Trophoblast cell (in vitro differentiated cells and primary cell): ENCODE data around the gene NDUFA7.

Experiments
- DNase-seq, 2 donors: peaks; one replicate each; pipeline ENCODE4 v3.0.0-alpha.2; 2016
- H2AFZ ChIP-seq: 2 replicates; pipeline ENCODE4 v1.6.1; 2013; ENCODE audit warnings: low read length, moderate library complexity, mild to moderate bottlenecking; ENCODE audit not compliant: insufficient read depth, poor library complexity
- H2AK5ac ChIP-seq: 2 replicates; pipeline ENCODE4 v1.6.1; 2013; ENCODE audit warnings: mild to moderate bottlenecking, low read length
- H2BK120ac ChIP-seq: 2 replicates; pipeline ENCODE4 v1.6.1; 2013; ENCODE audit warnings: low read length, mild to moderate bottlenecking, moderate library complexity; ENCODE audit not compliant: insufficient read depth, poor library complexity
- H2BK12ac ChIP-seq: 2 replicates; pipeline ENCODE4 v1.6.1; 2013; ENCODE audit warnings: mild to moderate bottlenecking, low read length, moderate library complexity
- H2BK5ac ChIP-seq: 2 replicates; pipeline ENCODE4 v1.6.1; 2013; ENCODE audit warnings: low read length, low read depth, moderate library complexity, mild to moderate bottlenecking; ENCODE audit not compliant: poor library complexity
- H3K14ac ChIP-seq: 2 replicates; pipeline ENCODE4 v1.6.1; 2013; ENCODE audit warnings: mild to moderate bottlenecking, low read length
- H3K18ac ChIP-seq: 2 replicates; pipeline ENCODE4 v1.6.1; 2013; ENCODE audit warnings: mild to moderate bottlenecking, low read length
- H3K23ac ChIP-seq: 2 replicates; pipeline ENCODE4 v1.6.1; 2013; ENCODE audit warnings: low read length
- H3K27ac ChIP-seq: 2 replicates; pipeline ENCODE4 v1.5.1; 2013; ENCODE audit warnings: low read depth, mild to moderate bottlenecking, inconsistent platforms, low read length, moderate library complexity
- H3K27me3 ChIP-seq: 2 replicates; pipeline ENCODE4 v1.6.1; 2013; ENCODE audit warnings: inconsistent platforms, mild to moderate bottlenecking, low read length, moderate library complexity; ENCODE audit not compliant: insufficient read depth
- H3K36me3 ChIP-seq, 2 experiments: 1 replicate in 1 of 2; 2 replicates in 1 of 2; pipeline ENCODE4 v1.6.1; 2013; ENCODE audit warnings: low read length in 2 of 2, mild to moderate bottlenecking in 2 of 2, moderate library complexity in 1 of 2; ENCODE audit not compliant: insufficient read depth in 2 of 2, control insufficient read depth in 1 of 2
- H3K4ac ChIP-seq: 2 replicates; pipeline ENCODE4 v1.6.1; 2013; ENCODE audit warnings: low read depth, mild to moderate bottlenecking, low read length, moderate library complexity
- H3K4me1 ChIP-seq, 2 experiments: 1 replicate in 1 of 2; 2 replicates in 1 of 2; pipeline ENCODE4 v1.6.1; 2013; ENCODE audit warnings: low read length in 2 of 2, mild to moderate bottlenecking in 2 of 2, moderate library complexity in 1 of 2; ENCODE audit not compliant: insufficient read depth in 2 of 2, control insufficient read depth in 1 of 2
- H3K4me2 ChIP-seq: 2 replicates; pipeline ENCODE4 v1.6.1; 2013; ENCODE audit warnings: inconsistent platforms, mild to moderate bottlenecking, low read length, moderate library complexity
- H3K4me3 ChIP-seq: 2 replicates; pipeline ENCODE4 v1.5.1; 2013; ENCODE audit warnings: mild to moderate bottlenecking, low read depth, low read length, inconsistent platforms
- H3K79me1 ChIP-seq: one replicate; pipeline ENCODE4 v1.6.1; 2013; ENCODE audit warnings: low read length
- H3K79me2 ChIP-seq: 2 replicates; pipeline ENCODE4 v1.6.1; 2013; ENCODE audit warnings: low read length, mild to moderate bottlenecking; ENCODE audit not compliant: control insufficient read depth, insufficient read depth, poor library complexity
- H3K9ac ChIP-seq: 2 replicates; pipeline ENCODE4 v1.6.1; 2013; ENCODE audit warnings: mild to moderate bottlenecking, low read length
- H3K9me3 ChIP-seq: 2 replicates; pipeline ENCODE4 v1.6.1; 2013; ENCODE audit warnings: low read depth, mild to moderate bottlenecking, control low read depth, inconsistent platforms, low read length; ENCODE audit not compliant: insufficient read depth
- H4K12ac ChIP-seq: 2 replicates; pipeline ENCODE4 v1.6.1; 2013; ENCODE audit warnings: low read depth, mild to moderate bottlenecking, low read length, moderate library complexity
- H4K8ac ChIP-seq: 2 replicates; pipeline ENCODE4 v1.6.1; 2013; ENCODE audit warnings: low read depth, mild to moderate bottlenecking, low read length, moderate library complexity
- H4K91ac ChIP-seq: one replicate; pipeline ENCODE4 v1.6.1; 2013; ENCODE audit warnings: low read depth, mild to moderate bottlenecking, low read length, moderate library complexity
- WGBS: extraction: QIAGEN DNeasy Blood & Tissue Kit; methylation state at CpG from one replicate; pipeline ENCODE4 v1.1.7; 2013; ENCODE audit warnings: missing lambda C conversion rate; ENCODE audit not compliant: insufficient read length, insufficient coverage; ENCODE audit errors: extremely low coverage; 5-methylcytosine and 5-hydroxymethylcytosine counted together

NDUFA7 gene

GRCh38 chr19:8366961-8367326 is 45.8 kb upstream of the NDUFA7 start:
- Histone ChIP-seq H3K27ac (peak overlapping the region; percentile 2), H2AFZ (no peak overlapping the region), H3K79me2 (peaks cover 3% of the 10 kb centered on the region), H3K23ac (no peak overlapping the region), H3K4me2 (peak overlapping the region; percentile 25), H3K36me3 (peaks cover 0 to 4% of the 10 kb centered on the region in 2 experiments), H3K4me1 (peaks cover 23 to 27% of the 10 kb centered on the region in 2 experiments), H4K8ac (peak overlapping the region; percentile 14), H3K14ac (peak overlapping the region; percentile 49), H2BK12ac (peak overlapping the region; percentile 67), H3K27me3 (peaks cover 6% of the 10 kb centered on the region), H3K9me3 (peaks cover 12% of the 10 kb centered on the region), H3K4ac (peak overlapping the region; percentile 18), H3K9ac (no peak overlapping the region), H3K79me1 (peaks cover 10% of the 10 kb centered on the region), H4K12ac (no peak overlapping the region), H3K18ac (peak overlapping the region; percentile 43), H2BK120ac (peak overlapping the region; percentile 25), H2AK5ac (peak overlapping the region; percentile 36), H3K4me3 (no peak overlapping the region), H2BK5ac (peak overlapping the region; percentile 15), H4K91ac (peak overlapping the region; percentile 65)
- no CpG with 5 or more reads among the region's 13 CpGs for WGBS
- DNase-seq, result peak in 1 of 2 donors; percentile 50

DNA sequence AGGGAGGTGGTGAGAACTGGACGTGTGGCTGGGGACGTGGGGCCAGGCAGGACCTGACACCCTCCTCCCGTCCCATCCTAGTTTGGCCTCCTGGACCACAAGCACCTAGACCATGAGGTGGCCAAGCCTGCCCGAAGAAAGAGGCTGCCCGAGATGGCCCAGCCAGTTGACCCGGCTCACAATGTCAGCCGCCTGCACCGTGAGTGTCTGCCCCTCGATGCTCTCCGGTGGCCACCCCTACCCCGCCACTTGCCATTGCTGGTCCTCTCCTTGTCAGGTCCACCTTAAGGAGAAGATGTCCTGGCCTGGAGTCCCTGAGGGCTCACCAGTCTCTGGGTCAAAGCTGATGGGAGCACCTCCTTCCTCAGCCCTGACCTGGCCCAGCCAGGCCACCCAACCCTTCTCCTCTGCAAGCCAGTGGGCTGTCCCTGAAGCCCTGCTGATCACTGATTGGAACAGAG is 45.0 kb upstream of the NDUFA7 start:
- no peak overlapping the region for H2BK5ac ChIP-seq
- no peak overlapping the region for H3K27ac ChIP-seq
- no peak overlapping the region for H2AFZ ChIP-seq
- no peak overlapping the region for H3K18ac ChIP-seq
- H3K23ac ChIP-seq, result no peak overlapping the region
- peak overlapping the region; percentile 21 for H2BK12ac ChIP-seq
- no peak overlapping the region for H4K12ac ChIP-seq
- H3K4me3 ChIP-seq, result no peak overlapping the region
- peaks cover 0 to under 1% of the 10 kb centered on the region in 2 experiments for H3K36me3 ChIP-seq
- DNase-seq, result peak in 1 of 2 donors; percentile 37
- H4K91ac ChIP-seq, result peak overlapping the region; percentile 3
- H3K27me3 ChIP-seq, result peaks cover 6% of the 10 kb centered on the region
- H2BK120ac ChIP-seq, result no peak overlapping the region
- H3K79me2 ChIP-seq, result peaks cover 3% of the 10 kb centered on the region
- H3K4ac ChIP-seq, result no peak overlapping the region
- no peak overlapping the region for H3K14ac ChIP-seq
- no peak overlapping the region for H3K4me2 ChIP-seq
- peaks cover 10% of the 10 kb centered on the region for H3K79me1 ChIP-seq
- WGBS, result no CpG with 5 or more reads among the region's 11 CpGs
- H3K9ac ChIP-seq, result no peak overlapping the region
- peaks cover 12% of the 10 kb centered on the region for H3K9me3 ChIP-seq
- H3K4me1 ChIP-seq, result peaks cover 21 to 27% of the 10 kb centered on the region in 2 experiments
- H2AK5ac ChIP-seq, result peak overlapping the region; percentile 45
- H4K8ac ChIP-seq, result no peak overlapping the region

DNA sequence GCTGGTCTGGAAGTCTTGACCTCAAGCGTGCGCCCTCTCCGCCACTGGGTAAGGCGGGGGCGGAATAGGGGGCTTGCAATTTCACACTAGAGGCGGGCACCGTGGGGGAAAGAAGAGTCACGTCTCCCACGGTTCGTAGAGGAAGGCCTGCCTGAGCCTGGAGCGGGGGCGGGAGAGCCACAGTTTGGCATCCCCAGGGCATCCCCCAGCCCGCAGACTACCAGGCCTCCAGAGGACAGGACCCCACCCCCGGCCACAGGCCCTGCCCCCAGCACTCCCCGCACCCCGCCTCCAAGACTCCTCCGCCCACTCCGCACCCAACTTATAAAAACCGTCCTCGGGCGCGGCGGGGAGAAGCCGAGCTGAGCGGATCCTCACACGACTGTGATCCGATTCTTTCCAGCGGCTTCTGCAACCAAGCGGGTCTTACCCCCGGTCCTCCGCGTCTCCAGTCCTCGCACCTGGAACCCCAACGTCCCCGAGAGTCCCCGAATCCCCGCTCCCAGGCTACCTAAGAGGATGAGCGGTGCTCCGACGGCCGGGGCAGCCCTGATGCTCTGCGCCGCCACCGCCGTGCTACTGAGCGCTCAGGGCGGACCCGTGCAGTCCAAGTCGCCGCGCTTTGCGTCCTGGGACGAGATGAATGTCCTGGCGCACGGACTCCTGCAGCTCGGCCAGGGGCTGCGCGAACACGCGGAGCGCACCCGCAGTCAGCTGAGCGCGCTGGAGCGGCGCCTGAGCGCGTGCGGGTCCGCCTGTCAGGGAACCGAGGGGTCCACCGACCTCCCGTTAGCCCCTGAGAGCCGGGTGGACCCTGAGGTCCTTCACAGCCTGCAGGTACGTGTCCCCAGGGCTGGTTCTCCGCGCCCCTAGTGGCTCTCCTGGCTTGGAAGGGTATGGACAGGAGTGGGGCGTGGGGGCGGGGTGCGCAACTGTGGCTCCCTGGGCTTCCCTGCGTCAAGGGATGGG is 42.9 kb upstream of the NDUFA7 start, which contains the start of gene ANGPTL4:
ANGPTL4 (plus strand) TSS at position 353 of the 969 bp plus-strand sequence; CDS start at position 520, 167 bp downstream.
- Histone ChIP-seq H3K4me3 (peak within 1 kb of the TSS; percentile 48), H3K9ac (no peak within 1 kb of the TSS), H2BK5ac (no peak within 1 kb of the TSS), H3K79me1 (peaks cover 10% of the 10 kb centered on the region), H3K27me3 (peaks cover 6% of the 10 kb centered on the region), H3K4me1 (peaks cover 20 to 26% of the 10 kb centered on the region in 2 experiments), H4K91ac (no peak within 1 kb of the TSS), H3K18ac (no peak within 1 kb of the TSS), H2AK5ac (no peak within 1 kb of the TSS), H4K8ac (peak within 1 kb of the TSS; percentile 25), H3K23ac (no peak within 1 kb of the TSS), H3K27ac (no peak within 1 kb of the TSS), H3K36me3 (no peaks in the 10 kb centered on the region), H3K79me2 (peaks cover 3% of the 10 kb centered on the region), H4K12ac (no peak within 1 kb of the TSS), H3K9me3 (peaks cover 13% of the 10 kb centered on the region), H3K4ac (no peak within 1 kb of the TSS), H3K4me2 (peak within 1 kb of the TSS; percentile 93), H2AFZ (peak within 1 kb of the TSS; percentile 66), H2BK120ac (no peak within 1 kb of the TSS), H3K14ac (no peak within 1 kb of the TSS), H2BK12ac (no peak within 1 kb of the TSS)
- no CpG with 5 or more reads among the region's 81 CpGs for WGBS
- DNase-seq, result peak; percentile 70 to 80

GRCh38 chr19:8361921-8362793 is 41.0 kb upstream of the NDUFA7 start:
- Histone ChIP-seq H2BK12ac (peak overlapping the region; percentile 4), H3K27ac (no peak overlapping the region), H3K9me3 (peaks cover 13% of the 10 kb centered on the region), H3K14ac (no peak overlapping the region), H3K23ac (no peak overlapping the region), H3K4ac (no peak overlapping the region), H3K18ac (no peak overlapping the region), H3K9ac (no peak overlapping the region), H4K91ac (no peak overlapping the region), H4K12ac (no peak overlapping the region), H2BK5ac (no peak overlapping the region), H3K4me3 (no peak overlapping the region), H2BK120ac (no peak overlapping the region), H4K8ac (no peak overlapping the region), H3K79me2 (peaks cover 3% of the 10 kb centered on the region), H3K4me2 (no peak overlapping the region), H3K36me3 (no peaks in the 10 kb centered on the region), H3K27me3 (peaks cover 6% of the 10 kb centered on the region), H2AFZ (no peak overlapping the region), H3K79me1 (peaks cover 9% of the 10 kb centered on the region), H2AK5ac (no peak overlapping the region), H3K4me1 (peaks cover 9 to 13% of the 10 kb centered on the region in 2 experiments)
- WGBS, result no CpG with 5 or more reads among the region's 12 CpGs
- peak; percentile 94 to 95 for DNase-seq
